Measurements from ENCODE around the gene MAP3K14.

The MAP3K14 gene

DNA sequence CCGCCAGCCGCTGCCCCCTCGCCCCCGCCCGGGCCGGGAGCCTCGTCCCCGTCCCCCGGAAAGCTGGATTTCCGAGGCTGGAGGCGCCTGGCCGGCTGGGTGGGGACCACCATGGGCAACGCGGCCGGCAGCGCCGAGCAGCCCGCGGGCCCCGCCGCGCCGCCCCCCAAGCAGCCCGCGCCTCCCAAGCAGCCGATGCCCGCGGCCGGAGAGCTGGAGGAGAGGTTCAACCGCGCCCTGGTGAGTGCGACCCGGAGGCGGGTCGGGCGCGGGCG is 94.9 kb downstream of the MAP3K14 start:
- CTCF ChIA-PET: no interaction called here
- DNase-seq (ENCODE audit: low spot score): no peak
- TF ChIP-seq, protein P1, sequence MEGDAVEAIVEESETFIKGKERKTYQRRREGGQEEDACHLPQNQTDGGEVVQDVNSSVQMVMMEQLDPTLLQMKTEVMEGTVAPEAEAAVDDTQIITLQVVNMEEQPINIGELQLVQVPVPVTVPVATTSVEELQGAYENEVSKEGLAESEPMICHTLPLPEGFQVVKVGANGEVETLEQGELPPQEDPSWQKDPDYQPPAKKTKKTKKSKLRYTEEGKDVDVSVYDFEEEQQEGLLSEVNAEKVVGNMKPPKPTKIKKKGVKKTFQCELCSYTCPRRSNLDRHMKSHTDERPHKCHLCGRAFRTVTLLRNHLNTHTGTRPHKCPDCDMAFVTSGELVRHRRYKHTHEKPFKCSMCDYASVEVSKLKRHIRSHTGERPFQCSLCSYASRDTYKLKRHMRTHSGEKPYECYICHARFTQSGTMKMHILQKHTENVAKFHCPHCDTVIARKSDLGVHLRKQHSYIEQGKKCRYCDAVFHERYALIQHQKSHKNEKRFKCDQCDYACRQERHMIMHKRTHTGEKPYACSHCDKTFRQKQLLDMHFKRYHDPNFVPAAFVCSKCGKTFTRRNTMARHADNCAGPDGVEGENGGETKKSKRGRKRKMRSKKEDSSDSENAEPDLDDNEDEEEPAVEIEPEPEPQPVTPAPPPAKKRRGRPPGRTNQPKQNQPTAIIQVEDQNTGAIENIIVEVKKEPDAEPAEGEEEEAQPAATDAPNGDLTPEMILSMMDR (conservative IDR thresholded peaks at IDR 0.05; ENCODE audit: low read depth): no peak
- POLR2A ChIA-PET (ENCODE audit: low non-redundant PET): no interaction called here
- peak overlapping the region; percentile 34 for H3K27ac ChIP-seq

GRCh38 chr17:45221081-45222013 is 95.5 kb downstream of the MAP3K14 start, which contains the start of gene FMNL1:
Gene FMNL1, plus strand, starts transcription at chr17:45221885. Its CDS starts 240 bp downstream, at chr17:45222125.
- TF ChIP-seq, protein P1 (conservative IDR thresholded peaks at IDR 0.05; ENCODE audit: low read depth): no peak
- CTCF ChIA-PET: interaction anchor here (0.7 kb wide), 1 partner anchor 83 kb away, joined by 3 read pairs; no protein-coding TSS in a partner anchor
- H3K27ac ChIP-seq: peak within 1 kb of the TSS; percentile 94
- POLR2A ChIA-PET (ENCODE audit: low non-redundant PET): no interaction called here
- no peak for DNase-seq (ENCODE audit: low spot score)

DNA sequence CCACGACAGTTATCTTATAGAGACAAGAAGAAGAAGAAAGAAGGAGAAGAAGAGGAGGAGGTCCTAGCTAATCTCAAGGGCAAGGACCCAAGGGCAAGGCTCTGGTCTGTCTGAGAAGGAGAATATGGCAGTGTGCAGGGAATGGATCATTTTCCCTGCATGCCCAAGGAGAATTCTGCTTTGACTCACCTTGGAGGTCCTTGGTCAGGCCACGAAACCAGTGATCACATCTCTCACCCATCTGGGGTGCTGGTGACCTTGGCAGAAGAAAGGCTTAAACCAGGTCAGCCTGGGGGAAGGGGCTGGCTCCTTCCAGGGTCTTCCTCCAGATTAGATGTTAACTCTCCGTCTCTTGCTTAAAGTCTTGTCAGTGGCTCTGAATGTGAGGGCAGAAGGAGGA is 96.7 kb downstream of the MAP3K14 start:
- no peak for DNase-seq (ENCODE audit: low spot score)
- H3K27ac ChIP-seq: no peak overlapping the region
- TF ChIP-seq, protein P1 (conservative IDR thresholded peaks at IDR 0.05; ENCODE audit: low read depth): no peak
- ChIA-PET POLR2A (ENCODE audit: low non-redundant PET) (interaction anchor here (0.7 kb wide), 1 partner anchor 205 kb away, joined by 3 read pairs; no protein-coding TSS in a partner anchor), CTCF (interaction anchor here (1.3 to 2.4 kb wide), 8 partner anchors 9 to 206 kb away, joined by 3 to 24 read pairs (median 13); partner anchors contain the start of gene ACBD4)

DNA sequence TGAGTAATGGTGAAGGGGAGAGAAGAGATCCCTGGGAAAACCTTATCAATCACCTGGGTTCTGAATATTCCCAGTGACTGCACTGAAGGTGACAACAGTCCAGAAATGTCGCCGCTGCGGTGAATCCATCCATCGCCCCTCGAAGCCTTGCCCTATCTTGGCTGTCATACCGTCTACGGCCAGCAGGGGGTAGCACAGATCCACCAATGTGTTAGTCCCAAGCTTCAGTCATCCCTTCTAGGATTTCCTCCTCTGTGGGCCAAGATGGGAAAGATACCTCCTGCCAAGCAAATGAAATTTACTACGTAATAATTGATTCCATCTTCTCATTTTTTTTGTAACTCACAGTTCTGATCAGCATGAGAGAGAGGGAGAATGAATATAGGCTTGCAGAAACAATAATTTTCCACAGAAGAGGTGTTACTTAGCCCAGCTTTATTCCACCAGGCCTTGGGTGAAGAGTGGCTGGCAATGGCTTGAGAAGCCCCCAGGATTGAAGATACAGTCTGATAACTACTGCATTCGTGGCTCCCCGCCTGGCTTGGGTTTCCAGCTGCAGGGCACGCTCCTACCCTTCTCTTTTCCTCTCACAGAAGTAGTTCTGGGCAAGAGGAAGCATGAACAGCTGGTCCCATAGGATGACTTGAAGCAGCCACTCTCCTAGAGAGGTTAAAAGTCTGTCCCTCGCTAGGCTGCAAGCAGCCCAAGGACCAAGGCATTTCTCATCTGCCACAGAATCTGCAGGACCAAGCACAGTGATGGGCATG is 97.7 kb downstream of the MAP3K14 start:
- POLR2A ChIA-PET (ENCODE audit: low non-redundant PET): interaction anchor here (0.6 to 0.8 kb wide), 3 partner anchors 17 to 206 kb away, joined by 3 to 6 read pairs (median 3); no protein-coding TSS in a partner anchor
- TF ChIP-seq, protein P1 (conservative IDR thresholded peaks at IDR 0.05; ENCODE audit: low read depth): peak; percentile 89
- peak; percentile 70 for DNase-seq (ENCODE audit: low spot score)
- CTCF ChIA-PET: interaction anchor here (0.6 to 2.4 kb wide), 28 partner anchors 8 to 612 kb away, joined by 3 to 24 read pairs (median 4); partner anchors contain the start of genes ACBD4 and MAP3K14
- peak overlapping the region; percentile 12; the same call in 1 of the 2 replicates for H3K27ac ChIP-seq

Data from RWPE1 (cell line).